Left kidney (tissue), 2 donors: ENCODE data around the gene MB. TPM values are rescaled to one million over a fixed set of nuclear protein-coding genes. Genes with fewer than 3 reads are reported as not detected.
"Not testable (repeated sequence)": the region's sequence is repeated elsewhere in the genome, so short reads cannot be mapped to it uniquely, and the experiment has no call there.

Source experiments
- DNase-seq: peaks from one replicate; pipeline ENCODE4 v3.0.0-alpha.2; 2013
- polyA plus RNA-seq: library from polyadenylated mRNA; unstranded; fragments of 120-200 nt; gene quantifications from one replicate; pipeline ENCODE4 v1.2.1, GENCODE V29; 2013; ENCODE audit not compliant: insufficient read length

The MB gene
- polyA plus RNA-seq, 1 donor: not detected

- no peak for DNase-seq
Observed at GRCh38 chr22:35638001-35638400, 20.9 kb upstream of the MB start.

- no peak for DNase-seq
Observed at GRCh38 chr22:35637254-35637653, 20.1 kb upstream of the MB start.

GRCh38 chr22:35634943-35635540, 17.9 kb upstream of the MB start:
- DNase-seq: no peak

- no peak for DNase-seq
Observed at GRCh38 chr22:35634015-35634414, 16.9 kb upstream of the MB start.

- DNase-seq: no peak
Observed at GRCh38 chr22:35633520-35633919, 16.4 kb upstream of the MB start.

- DNase-seq: no peak
Observed at GRCh38 chr22:35632935-35633334, 15.8 kb upstream of the MB start.

GRCh38 chr22:35631597-35631996, 14.5 kb upstream of the MB start:
- DNase-seq: no peak

GRCh38 chr22:35630891-35631290, 13.8 kb upstream of the MB start:
- no peak for DNase-seq

GRCh38 chr22:35630387-35630793, 13.3 kb upstream of the MB start:
- no peak for DNase-seq

- DNase-seq: no peak
Observed at GRCh38 chr22:35629406-35630216, 12.5 kb upstream of the MB start.

GRCh38 chr22:35628732-35629131, 11.6 kb upstream of the MB start:
- no peak for DNase-seq

- DNase-seq: peak; percentile 82
Observed at GRCh38 chr22:35627267-35628041, 10.3 kb upstream of the MB start.

GRCh38 chr22:35625763-35626432, 8.8 kb upstream of the MB start:
- DNase-seq: no peak

GRCh38 chr22:35624547-35624946, 7.4 kb upstream of the MB start:
- DNase-seq: no peak

- not testable (repeated sequence) for DNase-seq
Observed at GRCh38 chr22:35623885-35624284, 6.8 kb upstream of the MB start.

GRCh38 chr22:35622191-35622913, 5.2 kb upstream of the MB start:
- DNase-seq: no peak

GRCh38 chr22:35621451-35621850, 4.3 kb upstream of the MB start:
- no peak for DNase-seq

- DNase-seq: no peak
Observed at GRCh38 chr22:35620624-35621251, 3.6 kb upstream of the MB start.

GRCh38 chr22:35619336-35620094, 2.4 kb upstream of the MB start:
- no peak for DNase-seq

- no peak for DNase-seq
Observed at GRCh38 chr22:35618427-35619223, 1.5 kb upstream of the MB start.
